Measurements from ENCODE around the gene LSAMP.
"Not testable (repeated sequence)": the region's sequence is repeated elsewhere in the genome, so short reads cannot be mapped to it uniquely, and the experiment has no call there.

Gene LSAMP

DNA sequence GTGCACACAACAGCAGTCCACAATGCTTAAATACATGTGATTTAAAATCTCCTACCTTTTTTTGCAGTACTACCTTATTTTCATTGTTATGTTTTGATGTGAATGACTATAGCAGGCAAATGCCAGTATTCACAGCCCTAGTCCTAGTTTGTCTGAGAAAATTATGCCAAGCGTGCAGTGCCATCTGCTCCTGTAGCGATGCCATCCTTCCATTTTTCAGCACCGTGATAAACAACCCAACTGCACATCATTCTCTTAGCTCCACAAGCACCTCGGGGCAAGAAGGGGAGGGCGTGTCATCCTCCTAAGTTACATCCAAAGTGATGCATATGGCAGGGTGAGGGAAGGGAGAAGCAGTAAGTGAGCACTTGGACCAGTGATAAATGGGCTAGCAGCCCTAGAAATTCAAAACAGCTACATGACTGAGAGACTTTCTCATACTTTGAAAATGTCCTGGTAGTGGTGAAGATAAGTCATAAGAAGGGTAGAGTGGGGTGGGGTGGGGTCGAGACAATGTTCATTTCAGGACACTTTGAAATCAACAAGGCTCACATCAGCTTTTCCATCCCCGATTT is 198.8 kb downstream of the LSAMP start:
- no peaks in the 10 kb centered on the region for H3K36me3 ChIP-seq (ENCODE audit: insufficient read depth, low read length)
- no peak overlapping the region for H3K9ac ChIP-seq (ENCODE audit: low read depth, low read length)
- H3K9me3 ChIP-seq (ENCODE audit: control insufficient read depth, insufficient read depth, low read length), result no peaks in the 10 kb centered on the region
- H3K4me1 ChIP-seq (ENCODE audit: insufficient read depth, low read length), result peaks cover 4% of the 10 kb centered on the region

DNA sequence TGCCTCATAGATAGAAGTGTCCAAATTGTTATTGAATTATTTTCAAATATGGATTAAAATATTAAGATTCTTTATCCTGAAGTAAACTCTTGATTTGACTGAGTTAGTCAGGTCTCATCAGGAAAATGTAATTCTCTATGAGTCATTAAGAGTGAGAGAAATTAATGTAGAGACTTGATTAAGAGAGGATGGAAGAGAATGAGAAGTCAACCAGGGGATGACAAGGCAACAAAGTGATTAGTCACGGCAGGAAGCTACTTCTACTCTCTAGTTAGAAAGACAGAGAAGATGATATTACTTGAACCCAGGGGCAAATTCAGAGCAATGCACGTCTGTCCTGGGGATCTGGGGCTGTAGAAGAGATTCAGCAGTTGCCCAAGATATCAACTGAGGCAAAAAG is 202.5 kb downstream of the LSAMP start:
- Histone ChIP-seq H3K36me3 (ENCODE audit: insufficient read depth, low read length) (no peaks in the 10 kb centered on the region), H3K9ac (ENCODE audit: low read depth, low read length) (no peak overlapping the region), H3K9me3 (ENCODE audit: control insufficient read depth, insufficient read depth, low read length) (no peaks in the 10 kb centered on the region), H3K4me1 (ENCODE audit: insufficient read depth, low read length) (peaks cover 4% of the 10 kb centered on the region)

- Histone ChIP-seq H3K9me3 (ENCODE audit: control insufficient read depth, insufficient read depth, low read length) (no peaks in the 10 kb centered on the region), H3K36me3 (ENCODE audit: insufficient read depth, low read length) (no peaks in the 10 kb centered on the region), H3K9ac (ENCODE audit: low read depth, low read length) (no peak overlapping the region), H3K4me1 (ENCODE audit: insufficient read depth, low read length) (peaks cover 4% of the 10 kb centered on the region)
Observed at GRCh38 chr3:116241677-116242076, 203.6 kb downstream of the LSAMP start.

DNA sequence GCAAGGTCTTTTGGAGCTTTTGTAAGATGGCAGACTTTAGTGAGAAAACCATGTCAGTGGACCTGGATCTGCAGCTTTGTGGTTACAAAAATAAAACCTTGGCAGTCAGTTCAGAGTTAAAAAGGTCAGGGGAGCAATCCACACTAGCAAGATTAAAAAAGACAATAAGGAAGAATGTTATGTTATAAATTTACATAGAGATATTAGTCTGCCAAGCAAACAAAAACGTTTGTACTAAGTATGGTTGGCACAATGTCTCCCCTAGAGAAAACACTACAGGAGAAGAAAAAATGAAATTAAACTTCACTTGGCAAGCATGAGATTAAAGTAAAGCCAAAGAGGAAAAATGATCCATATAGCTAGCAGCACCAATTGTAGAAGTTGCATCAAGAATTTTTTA is 205.0 kb downstream of the LSAMP start:
- Histone ChIP-seq H3K9ac (ENCODE audit: low read depth, low read length) (no peak overlapping the region), H3K4me1 (ENCODE audit: insufficient read depth, low read length) (peaks cover 4% of the 10 kb centered on the region), H3K36me3 (ENCODE audit: insufficient read depth, low read length) (no peaks in the 10 kb centered on the region), H3K9me3 (ENCODE audit: control insufficient read depth, insufficient read depth, low read length) (no peaks in the 10 kb centered on the region)

GRCh38 chr3:116238846-116239565 is 206.3 kb downstream of the LSAMP start:
- H3K4me1 ChIP-seq (ENCODE audit: insufficient read depth, low read length), result peaks cover 4% of the 10 kb centered on the region
- H3K9me3 ChIP-seq (ENCODE audit: control insufficient read depth, insufficient read depth, low read length), result no peaks in the 10 kb centered on the region
- H3K36me3 ChIP-seq (ENCODE audit: insufficient read depth, low read length), result no peaks in the 10 kb centered on the region
- H3K9ac ChIP-seq (ENCODE audit: low read depth, low read length), result no peak overlapping the region

GRCh38 chr3:116233711-116234357 is 211.5 kb downstream of the LSAMP start:
- Histone ChIP-seq H3K9me3 (ENCODE audit: control insufficient read depth, insufficient read depth, low read length) (no peaks in the 10 kb centered on the region), H3K36me3 (ENCODE audit: insufficient read depth, low read length) (no peaks in the 10 kb centered on the region), H3K4me1 (ENCODE audit: insufficient read depth, low read length) (no peaks in the 10 kb centered on the region), H3K9ac (ENCODE audit: low read depth, low read length) (no peak overlapping the region)

DNA sequence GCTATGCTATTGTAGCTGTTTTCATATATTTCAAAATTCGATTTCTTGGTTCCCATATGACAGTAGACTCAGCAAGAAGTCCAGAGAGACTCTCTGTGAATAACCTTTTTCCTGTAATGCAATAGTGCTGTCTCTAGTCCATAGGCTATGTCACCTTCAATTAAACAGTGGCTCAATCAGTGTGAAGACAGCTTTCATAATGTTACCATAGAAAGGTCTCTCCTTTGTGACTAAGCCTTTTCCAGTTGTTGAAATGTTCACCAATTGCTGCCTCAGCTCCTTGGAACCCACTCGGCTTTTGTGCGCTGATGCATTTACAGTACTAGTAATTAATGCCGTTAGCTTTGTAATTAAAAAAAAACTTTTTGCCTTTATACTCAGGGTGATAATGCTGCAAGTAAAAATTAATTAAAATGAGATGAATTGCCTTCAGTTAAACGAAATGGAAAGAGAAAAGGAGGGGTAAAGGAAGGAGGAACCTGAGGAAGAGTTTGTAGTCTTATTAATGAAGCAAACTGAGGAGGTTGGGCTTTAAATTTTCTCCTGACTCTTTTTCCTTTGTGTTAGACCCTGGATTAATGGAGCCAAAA is 214.8 kb downstream of the LSAMP start:
- Histone ChIP-seq H3K36me3 (ENCODE audit: insufficient read depth, low read length) (no peaks in the 10 kb centered on the region), H3K4me1 (ENCODE audit: insufficient read depth, low read length) (no peaks in the 10 kb centered on the region), H3K9me3 (ENCODE audit: control insufficient read depth, insufficient read depth, low read length) (no peaks in the 10 kb centered on the region), H3K9ac (ENCODE audit: low read depth, low read length) (no peak overlapping the region)

DNA sequence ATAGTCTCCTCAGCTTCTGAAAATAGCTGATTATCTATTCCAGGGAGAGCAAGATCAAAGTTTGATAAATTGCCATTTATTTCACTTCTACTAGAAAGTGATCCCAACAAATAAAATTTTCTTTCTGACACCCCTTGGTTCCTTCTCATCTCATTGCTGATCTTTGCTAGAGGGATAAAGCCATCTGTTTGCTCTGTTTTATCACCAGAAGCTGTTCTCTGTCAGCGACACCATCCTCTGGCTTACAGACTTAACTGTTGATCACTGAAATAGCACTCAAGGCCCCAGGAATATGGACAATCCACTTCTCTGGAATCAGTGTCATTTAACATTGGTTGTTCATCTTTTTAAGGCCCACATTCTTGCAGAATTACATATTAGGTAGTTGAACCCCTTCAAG is 219.0 kb downstream of the LSAMP start:
- H3K36me3 ChIP-seq (ENCODE audit: insufficient read depth, low read length), result no peaks in the 10 kb centered on the region
- 0 out of 2 replicates have a peak, but pooled peaks cover 2% of the 10 kb centered on the region for H3K9me3 ChIP-seq (ENCODE audit: control insufficient read depth, insufficient read depth, low read length)
- no peak overlapping the region for H3K9ac ChIP-seq (ENCODE audit: low read depth, low read length)
- H3K4me1 ChIP-seq (ENCODE audit: insufficient read depth, low read length), result no peaks in the 10 kb centered on the region

DNA sequence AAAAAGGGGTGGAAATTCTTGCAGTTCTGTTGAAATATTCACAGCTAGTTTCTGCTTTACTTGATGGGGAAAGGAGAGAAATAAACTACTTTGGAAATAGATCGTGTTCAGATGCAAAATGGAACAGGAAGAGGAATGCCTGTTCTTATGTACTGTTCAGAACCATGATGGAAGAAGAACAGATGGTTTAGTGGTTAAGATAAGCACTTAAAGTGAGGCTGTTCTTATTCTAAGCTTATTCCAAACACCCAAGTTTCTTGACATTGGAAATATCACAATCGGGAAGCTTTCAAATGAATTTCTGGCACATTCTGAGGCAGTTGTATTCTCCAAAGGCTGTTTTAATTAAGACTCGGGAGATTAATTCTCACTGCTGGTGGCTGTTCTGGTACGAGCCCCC is 228.5 kb downstream of the LSAMP start:
- Histone ChIP-seq H3K9me3 (ENCODE audit: control insufficient read depth, insufficient read depth, low read length) (no peaks in the 10 kb centered on the region), H3K9ac (ENCODE audit: low read depth, low read length) (no peak overlapping the region), H3K36me3 (ENCODE audit: insufficient read depth, low read length) (no peaks in the 10 kb centered on the region), H3K4me1 (ENCODE audit: insufficient read depth, low read length) (no peaks in the 10 kb centered on the region)

DNA sequence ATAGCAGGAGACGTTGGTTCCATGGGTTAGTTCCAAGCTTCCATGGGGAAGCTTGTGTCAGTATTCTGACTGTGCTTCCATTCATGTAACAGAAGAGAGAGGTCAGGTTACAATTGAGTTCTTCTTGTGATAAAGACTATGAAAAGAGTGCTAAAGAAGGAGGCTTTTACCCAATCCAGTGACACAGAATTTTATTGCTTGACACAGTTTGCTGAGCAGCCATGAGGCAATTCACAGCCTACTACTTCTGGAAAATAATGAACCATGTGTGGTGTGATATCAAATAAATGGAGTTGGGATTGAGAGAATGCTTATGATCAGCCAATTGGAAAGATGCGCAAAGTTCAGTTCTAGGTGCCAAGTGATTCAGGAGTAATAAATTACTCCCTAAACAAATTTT is 233.4 kb downstream of the LSAMP start:
- Histone ChIP-seq H3K4me1 (ENCODE audit: insufficient read depth, low read length) (no peaks in the 10 kb centered on the region), H3K36me3 (ENCODE audit: insufficient read depth, low read length) (no peaks in the 10 kb centered on the region), H3K9me3 (ENCODE audit: control insufficient read depth, insufficient read depth, low read length) (no peaks in the 10 kb centered on the region; the same call in 1 of the 2 replicates)

GRCh38 chr3:116208830-116209229 is 236.5 kb downstream of the LSAMP start:
- not testable (repeated sequence) for H3K36me3 ChIP-seq (ENCODE audit: insufficient read depth, low read length); H3K4me1 ChIP-seq (ENCODE audit: insufficient read depth, low read length); H3K9me3 ChIP-seq (ENCODE audit: control insufficient read depth, insufficient read depth, low read length); H3K9ac ChIP-seq (ENCODE audit: low read depth, low read length)

More for the DNA sequence above, 233.4 kb downstream of the LSAMP start:
- no peak overlapping the region for H3K9ac ChIP-seq (ENCODE audit: low read depth, low read length)

GRCh38 chr3:116200956-116201690 is 244.2 kb downstream of the LSAMP start:
- Histone ChIP-seq H3K4me1 (ENCODE audit: insufficient read depth, low read length) (peaks cover 8% of the 10 kb centered on the region; the same call in 1 of the 2 replicates), H3K9me3 (ENCODE audit: control insufficient read depth, insufficient read depth, low read length) (no peaks in the 10 kb centered on the region), H3K36me3 (ENCODE audit: insufficient read depth, low read length) (no peaks in the 10 kb centered on the region)

DNA sequence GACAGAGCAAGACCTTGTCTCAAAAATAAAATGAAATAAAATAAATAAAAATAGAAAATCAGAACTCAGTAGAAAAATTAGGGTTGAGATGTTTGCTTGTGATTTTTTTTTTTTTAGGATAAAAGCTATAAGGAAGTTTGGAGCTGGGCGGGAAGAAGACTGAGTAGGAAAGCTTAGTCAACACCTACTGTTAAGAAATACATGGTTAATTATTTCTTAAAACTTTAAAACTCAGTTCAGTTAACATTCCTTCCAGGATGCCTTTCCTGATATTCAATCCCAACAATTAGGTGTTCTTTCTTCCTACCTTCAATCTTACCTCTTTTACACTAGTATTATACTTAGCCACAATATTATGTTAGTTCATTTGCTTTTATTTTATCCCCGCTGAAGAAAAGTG is 246.2 kb downstream of the LSAMP start:
- Histone ChIP-seq H3K36me3 (ENCODE audit: insufficient read depth, low read length) (no peaks in the 10 kb centered on the region), H3K9me3 (ENCODE audit: control insufficient read depth, insufficient read depth, low read length) (no peaks in the 10 kb centered on the region), H3K4me1 (ENCODE audit: insufficient read depth, low read length) (peaks cover 8% of the 10 kb centered on the region; the same call in 1 of the 2 replicates), H3K9ac (ENCODE audit: low read depth, low read length) (no peak overlapping the region)

More at GRCh38 chr3:116200956-116201690, 244.2 kb downstream of the LSAMP start:
- H3K9ac ChIP-seq (ENCODE audit: low read depth, low read length), result no peak overlapping the region

GRCh38 chr3:116198087-116198486 is 247.2 kb downstream of the LSAMP start:
- no peaks in the 10 kb centered on the region for H3K9me3 ChIP-seq (ENCODE audit: control insufficient read depth, insufficient read depth, low read length)
- H3K9ac ChIP-seq (ENCODE audit: low read depth, low read length), result no peak overlapping the region
- peaks cover 8% of the 10 kb centered on the region; the same call in 1 of the 2 replicates for H3K4me1 ChIP-seq (ENCODE audit: insufficient read depth, low read length)

More at GRCh38 chr3:116198087-116198486, 247.2 kb downstream of the LSAMP start:
- H3K36me3 ChIP-seq (ENCODE audit: insufficient read depth, low read length), result no peaks in the 10 kb centered on the region

Data from ES-I3 (cell line).